PFSK-1 (cell line): Measurements from ENCODE around the gene SSPN.

Source experiments
- POLR2AphosphoS5 ChIP-seq: IDR thresholded peaks from 2 replicates; pipeline ENCODE4 v1.6.1; 2012; ENCODE audit warnings: low read depth, mild to moderate bottlenecking, control low read depth, low read length, moderate library complexity
- TF ChIP-seq, protein P1 (sequence below), 2 experiments: IDR thresholded peaks; 2 replicates each; pipeline versions ENCODE4 v1.6.1 to v1.8.0; 2011 to 2012; ENCODE audit warnings: low read depth in 2 of 2, low read length in 2 of 2, control low read depth in 1 of 2, inconsistent platforms in 1 of 2, mild to moderate bottlenecking in 1 of 2, moderate library complexity in 1 of 2; ENCODE audit not compliant: insufficient read depth in 1 of 2

DNA sequence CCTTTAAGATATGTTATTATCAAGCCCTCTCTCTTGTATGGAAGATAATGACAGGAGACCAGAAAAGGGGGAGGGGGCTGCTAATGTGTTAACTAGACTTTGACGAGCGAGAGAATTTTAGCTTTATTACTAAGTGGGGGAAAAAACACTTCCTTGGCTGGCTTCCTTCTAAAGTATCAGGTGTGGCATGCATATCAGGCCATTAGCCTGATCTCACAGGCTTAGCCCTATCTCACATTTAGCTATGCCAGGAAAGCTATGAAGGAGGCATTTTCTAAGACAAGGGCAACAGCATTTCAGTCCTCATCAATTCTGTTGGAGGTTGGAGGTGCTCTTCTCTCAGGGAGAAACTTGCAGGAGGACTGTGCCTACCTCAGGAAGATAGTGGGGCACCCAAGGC lies 9.9 kb downstream of the SSPN start:
- TF ChIP-seq POLR2AphosphoS5: no peak
- TF ChIP-seq, protein P1, sequence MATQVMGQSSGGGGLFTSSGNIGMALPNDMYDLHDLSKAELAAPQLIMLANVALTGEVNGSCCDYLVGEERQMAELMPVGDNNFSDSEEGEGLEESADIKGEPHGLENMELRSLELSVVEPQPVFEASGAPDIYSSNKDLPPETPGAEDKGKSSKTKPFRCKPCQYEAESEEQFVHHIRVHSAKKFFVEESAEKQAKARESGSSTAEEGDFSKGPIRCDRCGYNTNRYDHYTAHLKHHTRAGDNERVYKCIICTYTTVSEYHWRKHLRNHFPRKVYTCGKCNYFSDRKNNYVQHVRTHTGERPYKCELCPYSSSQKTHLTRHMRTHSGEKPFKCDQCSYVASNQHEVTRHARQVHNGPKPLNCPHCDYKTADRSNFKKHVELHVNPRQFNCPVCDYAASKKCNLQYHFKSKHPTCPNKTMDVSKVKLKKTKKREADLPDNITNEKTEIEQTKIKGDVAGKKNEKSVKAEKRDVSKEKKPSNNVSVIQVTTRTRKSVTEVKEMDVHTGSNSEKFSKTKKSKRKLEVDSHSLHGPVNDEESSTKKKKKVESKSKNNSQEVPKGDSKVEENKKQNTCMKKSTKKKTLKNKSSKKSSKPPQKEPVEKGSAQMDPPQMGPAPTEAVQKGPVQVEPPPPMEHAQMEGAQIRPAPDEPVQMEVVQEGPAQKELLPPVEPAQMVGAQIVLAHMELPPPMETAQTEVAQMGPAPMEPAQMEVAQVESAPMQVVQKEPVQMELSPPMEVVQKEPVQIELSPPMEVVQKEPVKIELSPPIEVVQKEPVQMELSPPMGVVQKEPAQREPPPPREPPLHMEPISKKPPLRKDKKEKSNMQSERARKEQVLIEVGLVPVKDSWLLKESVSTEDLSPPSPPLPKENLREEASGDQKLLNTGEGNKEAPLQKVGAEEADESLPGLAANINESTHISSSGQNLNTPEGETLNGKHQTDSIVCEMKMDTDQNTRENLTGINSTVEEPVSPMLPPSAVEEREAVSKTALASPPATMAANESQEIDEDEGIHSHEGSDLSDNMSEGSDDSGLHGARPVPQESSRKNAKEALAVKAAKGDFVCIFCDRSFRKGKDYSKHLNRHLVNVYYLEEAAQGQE (IDR thresholded peaks at IDR 0.05; ENCODE audit: insufficient read depth in 1 of 2, low read depth in 2 of 2, low read length in 2 of 2): no peak
